ENCODE results near the gene SLC44A5. TPM values are rescaled to one million over a fixed set of nuclear protein-coding genes. Genes with fewer than 3 reads are reported as not detected.
"Not testable (repeated sequence)": the region's sequence is repeated elsewhere in the genome, so short reads cannot be mapped to it uniquely, and the experiment has no call there.

Gene SLC44A5
- total RNA-seq, 4 donors from 2014 or later: 1.1 to 17.7 (median 5.8) TPM

DNA sequence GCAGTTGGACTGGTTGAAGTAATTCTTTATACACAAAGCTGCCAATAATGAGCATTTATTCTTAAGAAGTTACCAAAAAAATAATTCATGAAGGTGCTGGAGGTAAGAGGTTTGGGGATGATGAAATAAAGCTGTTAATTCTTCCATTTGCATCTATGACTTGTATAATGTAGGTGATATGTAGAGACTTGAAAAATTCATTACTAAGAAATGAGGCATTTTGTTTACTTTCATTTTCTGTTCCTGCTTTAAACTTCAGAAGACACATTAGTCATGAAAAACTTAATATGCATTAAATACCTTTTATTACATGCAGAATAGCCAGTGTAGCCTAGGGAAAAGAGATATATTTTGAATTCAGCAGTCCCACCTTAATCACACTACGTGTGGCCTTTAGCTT lies 214.2 kb downstream of the SLC44A5 start:
- Histone ChIP-seq H3K9me3 (peaks cover 3% of the 10 kb centered on the region), H3K27me3 (no peaks in the 10 kb centered on the region), H3K36me3 (no peaks in the 10 kb centered on the region), H3K4me1 (no peaks in the 10 kb centered on the region), H3K27ac (no peak overlapping the region), H3K4me3 (no peak overlapping the region)
- no peak for TF ChIP-seq EP300 (IDR thresholded peaks at IDR 0.05)
- TF ChIP-seq, protein P1, sequence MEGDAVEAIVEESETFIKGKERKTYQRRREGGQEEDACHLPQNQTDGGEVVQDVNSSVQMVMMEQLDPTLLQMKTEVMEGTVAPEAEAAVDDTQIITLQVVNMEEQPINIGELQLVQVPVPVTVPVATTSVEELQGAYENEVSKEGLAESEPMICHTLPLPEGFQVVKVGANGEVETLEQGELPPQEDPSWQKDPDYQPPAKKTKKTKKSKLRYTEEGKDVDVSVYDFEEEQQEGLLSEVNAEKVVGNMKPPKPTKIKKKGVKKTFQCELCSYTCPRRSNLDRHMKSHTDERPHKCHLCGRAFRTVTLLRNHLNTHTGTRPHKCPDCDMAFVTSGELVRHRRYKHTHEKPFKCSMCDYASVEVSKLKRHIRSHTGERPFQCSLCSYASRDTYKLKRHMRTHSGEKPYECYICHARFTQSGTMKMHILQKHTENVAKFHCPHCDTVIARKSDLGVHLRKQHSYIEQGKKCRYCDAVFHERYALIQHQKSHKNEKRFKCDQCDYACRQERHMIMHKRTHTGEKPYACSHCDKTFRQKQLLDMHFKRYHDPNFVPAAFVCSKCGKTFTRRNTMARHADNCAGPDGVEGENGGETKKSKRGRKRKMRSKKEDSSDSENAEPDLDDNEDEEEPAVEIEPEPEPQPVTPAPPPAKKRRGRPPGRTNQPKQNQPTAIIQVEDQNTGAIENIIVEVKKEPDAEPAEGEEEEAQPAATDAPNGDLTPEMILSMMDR (IDR thresholded peaks at IDR 0.05): no peak
- TF ChIP-seq POLR2AphosphoS5 (IDR thresholded peaks at IDR 0.05): no peak
- TF ChIP-seq POLR2A (IDR thresholded peaks at IDR 0.05): no peak
- no peak for DNase-seq (ENCODE audit: low spot score in 2 of 2)
- 56% methylated on average over 1 of the region's 1 CpG for WGBS

DNA sequence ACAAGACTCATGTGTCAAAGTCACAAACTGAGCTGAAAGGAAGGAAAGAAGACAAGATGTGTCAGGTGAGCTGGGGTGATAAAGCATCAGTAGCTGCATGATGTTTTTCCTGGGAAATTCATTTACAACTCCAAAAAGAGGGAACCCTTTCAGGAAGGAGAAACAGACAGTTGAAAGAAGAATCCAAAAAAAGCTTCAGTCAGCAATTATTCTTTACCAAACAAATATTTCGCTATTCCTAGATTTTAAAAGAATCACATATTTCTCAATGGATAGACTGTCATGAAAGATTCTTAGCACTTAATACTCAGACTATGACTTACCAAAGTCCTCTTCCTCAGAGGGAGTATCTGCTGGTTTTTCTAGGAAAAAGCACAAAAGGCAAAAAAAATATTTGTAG lies 214.7 kb downstream of the SLC44A5 start:
- Histone ChIP-seq H3K4me1 (no peaks in the 10 kb centered on the region), H3K4me3 (no peak overlapping the region), H3K9me3 (peaks cover 3% of the 10 kb centered on the region), H3K27me3 (no peaks in the 10 kb centered on the region), H3K36me3 (no peaks in the 10 kb centered on the region), H3K27ac (no peak overlapping the region)
- DNase-seq (ENCODE audit: low spot score in 2 of 2): no peak
- TF ChIP-seq POLR2A (IDR thresholded peaks at IDR 0.05): no peak
- TF ChIP-seq, protein P1 (IDR thresholded peaks at IDR 0.05): no peak
- TF ChIP-seq EP300 (IDR thresholded peaks at IDR 0.05): no peak
- TF ChIP-seq POLR2AphosphoS5 (IDR thresholded peaks at IDR 0.05): no peak
- WGBS: 82% methylated on average over 1 of the region's 1 CpG

DNA sequence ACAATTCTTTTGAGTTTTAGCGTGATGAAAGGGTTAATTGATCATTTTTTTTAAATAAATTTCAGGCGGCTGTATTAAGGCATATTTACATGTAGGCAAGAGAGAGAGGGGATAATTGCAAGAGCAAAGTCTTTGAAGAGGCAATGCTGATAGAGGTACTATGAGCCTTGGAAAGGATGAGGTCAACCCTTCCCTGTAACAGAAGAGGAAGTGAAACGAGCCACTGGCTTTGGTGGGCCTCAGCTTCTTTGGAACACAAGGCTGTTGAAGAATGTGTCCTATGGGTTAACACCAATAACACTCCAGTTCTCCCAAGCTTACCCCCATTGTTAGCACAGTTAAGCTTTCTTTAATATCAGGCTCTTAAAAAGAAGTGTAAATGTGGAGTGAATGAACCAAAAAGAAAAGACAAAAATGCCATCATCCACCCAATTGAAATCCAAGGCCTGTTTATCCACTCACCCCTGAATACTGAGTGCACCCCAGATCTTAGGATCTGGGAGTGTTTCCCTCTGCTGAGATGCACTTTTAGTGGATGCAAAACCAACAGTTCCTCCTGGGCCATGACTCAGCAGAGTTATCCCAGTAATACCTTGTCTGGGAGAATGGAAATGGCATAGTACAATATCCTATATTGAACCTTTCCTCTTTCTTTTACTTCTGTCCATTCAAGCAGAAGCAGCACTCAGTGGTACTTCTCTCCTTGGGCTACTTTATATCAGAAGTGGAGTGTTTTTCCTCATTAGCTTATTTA lies 216.4 kb downstream of the SLC44A5 start:
- Histone ChIP-seq H3K27ac (no peak overlapping the region), H3K4me3 (no peak overlapping the region), H3K9me3 (peaks cover 3% of the 10 kb centered on the region), H3K27me3 (no peaks in the 10 kb centered on the region), H3K36me3 (no peaks in the 10 kb centered on the region), H3K4me1 (no peaks in the 10 kb centered on the region)
- no peak for DNase-seq (ENCODE audit: low spot score in 2 of 2)
- 62% methylated on average over 3 of the region's 3 CpGs for WGBS
- TF ChIP-seq, protein P1 (IDR thresholded peaks at IDR 0.05): no peak
- TF ChIP-seq POLR2AphosphoS5 (IDR thresholded peaks at IDR 0.05) (no peak), EP300 (IDR thresholded peaks at IDR 0.05) (no peak), POLR2A (IDR thresholded peaks at IDR 0.05) (no peak)

DNA sequence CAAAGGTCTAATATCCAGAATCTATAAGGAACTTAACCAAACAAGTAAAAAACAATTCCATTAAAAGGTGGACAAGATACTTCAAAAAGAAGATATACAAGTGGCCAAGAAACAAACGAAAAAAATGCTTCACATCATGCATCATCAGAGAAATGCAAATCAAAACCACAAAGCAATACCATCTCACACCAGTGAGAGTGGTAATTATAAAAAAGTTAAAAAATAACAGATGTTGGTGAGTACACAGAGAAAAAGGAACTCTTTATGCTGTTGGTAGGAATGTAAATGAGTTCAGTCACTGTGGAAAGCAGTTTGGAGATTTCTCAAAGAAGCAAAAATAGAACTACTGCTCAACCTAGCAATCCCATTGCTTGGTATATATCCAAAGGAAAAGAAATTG lies 218.6 kb downstream of the SLC44A5 start:
- DNase-seq (ENCODE audit: low spot score in 2 of 2): no peak
- TF ChIP-seq EP300 (IDR thresholded peaks at IDR 0.05) (no peak), POLR2A (IDR thresholded peaks at IDR 0.05) (no peak), POLR2AphosphoS5 (IDR thresholded peaks at IDR 0.05) (no peak)
- TF ChIP-seq, protein P1 (IDR thresholded peaks at IDR 0.05): no peak
- Histone ChIP-seq H3K36me3 (no peaks in the 10 kb centered on the region), H3K4me3 (no peak overlapping the region), H3K27ac (no peak overlapping the region), H3K9me3 (peaks cover 3% of the 10 kb centered on the region), H3K4me1 (no peaks in the 10 kb centered on the region), H3K27me3 (no peaks in the 10 kb centered on the region)
- 33% methylated on average over 1 of the region's 1 CpG for WGBS

DNA sequence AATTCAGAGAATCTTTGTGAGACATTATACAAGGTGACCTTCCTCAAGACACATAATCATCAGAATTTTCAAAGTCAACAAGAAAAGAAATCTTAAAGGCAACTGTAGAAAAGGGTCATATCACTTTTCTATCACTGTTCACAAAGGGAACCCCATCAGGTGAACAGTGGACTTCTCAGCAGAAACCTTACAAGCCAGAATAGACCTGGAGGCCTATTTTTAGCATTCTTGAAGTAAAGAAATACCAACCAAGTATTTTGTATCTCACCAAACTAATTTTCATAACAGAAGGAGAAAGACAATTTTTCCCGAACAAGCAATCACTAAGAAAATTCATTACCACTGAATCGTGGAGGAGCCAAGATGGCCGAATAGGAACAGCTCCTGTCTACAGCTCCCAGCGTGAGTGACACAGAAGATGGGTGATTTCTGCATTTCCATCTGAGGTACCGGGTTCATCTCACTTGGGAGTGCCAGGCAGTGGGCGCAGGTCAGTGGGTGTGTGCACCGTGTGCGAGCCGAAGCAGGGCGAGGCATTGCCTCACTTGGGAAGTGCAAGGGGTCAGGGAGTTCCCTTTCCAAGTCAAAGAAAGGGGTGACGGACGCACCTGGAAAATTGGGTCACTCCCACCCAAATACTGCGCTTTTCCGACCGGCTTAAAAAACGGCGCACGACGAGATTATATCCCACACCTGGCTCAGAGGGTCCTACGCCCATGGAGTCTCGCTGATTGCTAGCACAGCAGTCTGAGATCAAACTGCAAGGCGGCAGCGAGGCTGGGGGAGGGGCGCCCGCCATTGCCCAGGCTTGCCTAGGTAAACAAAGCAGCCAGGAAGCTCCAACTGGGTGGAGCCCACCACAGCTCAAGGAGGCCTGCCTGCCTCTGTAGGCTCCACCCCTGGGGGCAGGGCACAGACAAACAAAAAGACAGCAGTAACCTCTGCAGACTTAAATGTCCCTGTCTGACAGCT lies 235.2 kb downstream of the SLC44A5 start:
- H3K9me3 ChIP-seq; H3K27ac ChIP-seq; H3K4me3 ChIP-seq; H3K4me1 ChIP-seq; DNase-seq (ENCODE audit: low spot score in 2 of 2); H3K27me3 ChIP-seq; H3K36me3 ChIP-seq: not testable (repeated sequence)
- 93% methylated on average over 19 of the region's 25 CpGs for WGBS

Measured in suprapubic skin (tissue), 4 donors.